ENCODE data around the gene SBF2.

The SBF2 gene

GRCh38 chr11:10021563-10021962 lies 272.5 kb downstream of the SBF2 start:
- no peaks in the 10 kb centered on the region for H3K27me3 ChIP-seq (ENCODE audit: insufficient read depth, poor library complexity, severe bottlenecking)
- H3K27ac ChIP-seq (replicated peaks), result no peak overlapping the region
- H3K4me3 ChIP-seq (replicated peaks; ENCODE audit: insufficient read depth, low read length), result no peak overlapping the region
- no peak for DNase-seq (ENCODE audit: low read depth in 1 of 2, low spot score in 1 of 2)
- TF ChIP-seq SPI1 (IDR thresholded peaks at IDR 0.05; ENCODE audit: borderline replicate concordance, low read depth) (no peak), POLR2AphosphoS5 (IDR thresholded peaks at IDR 0.05; ENCODE audit: low read depth) (no peak), GABPA (IDR thresholded peaks at IDR 0.05; ENCODE audit: low read depth) (no peak)
- TF ChIP-seq, protein P1, sequence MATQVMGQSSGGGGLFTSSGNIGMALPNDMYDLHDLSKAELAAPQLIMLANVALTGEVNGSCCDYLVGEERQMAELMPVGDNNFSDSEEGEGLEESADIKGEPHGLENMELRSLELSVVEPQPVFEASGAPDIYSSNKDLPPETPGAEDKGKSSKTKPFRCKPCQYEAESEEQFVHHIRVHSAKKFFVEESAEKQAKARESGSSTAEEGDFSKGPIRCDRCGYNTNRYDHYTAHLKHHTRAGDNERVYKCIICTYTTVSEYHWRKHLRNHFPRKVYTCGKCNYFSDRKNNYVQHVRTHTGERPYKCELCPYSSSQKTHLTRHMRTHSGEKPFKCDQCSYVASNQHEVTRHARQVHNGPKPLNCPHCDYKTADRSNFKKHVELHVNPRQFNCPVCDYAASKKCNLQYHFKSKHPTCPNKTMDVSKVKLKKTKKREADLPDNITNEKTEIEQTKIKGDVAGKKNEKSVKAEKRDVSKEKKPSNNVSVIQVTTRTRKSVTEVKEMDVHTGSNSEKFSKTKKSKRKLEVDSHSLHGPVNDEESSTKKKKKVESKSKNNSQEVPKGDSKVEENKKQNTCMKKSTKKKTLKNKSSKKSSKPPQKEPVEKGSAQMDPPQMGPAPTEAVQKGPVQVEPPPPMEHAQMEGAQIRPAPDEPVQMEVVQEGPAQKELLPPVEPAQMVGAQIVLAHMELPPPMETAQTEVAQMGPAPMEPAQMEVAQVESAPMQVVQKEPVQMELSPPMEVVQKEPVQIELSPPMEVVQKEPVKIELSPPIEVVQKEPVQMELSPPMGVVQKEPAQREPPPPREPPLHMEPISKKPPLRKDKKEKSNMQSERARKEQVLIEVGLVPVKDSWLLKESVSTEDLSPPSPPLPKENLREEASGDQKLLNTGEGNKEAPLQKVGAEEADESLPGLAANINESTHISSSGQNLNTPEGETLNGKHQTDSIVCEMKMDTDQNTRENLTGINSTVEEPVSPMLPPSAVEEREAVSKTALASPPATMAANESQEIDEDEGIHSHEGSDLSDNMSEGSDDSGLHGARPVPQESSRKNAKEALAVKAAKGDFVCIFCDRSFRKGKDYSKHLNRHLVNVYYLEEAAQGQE (IDR thresholded peaks at IDR 0.05; ENCODE audit: insufficient replicate concordance, low read depth), result no peak
- TF ChIP-seq, protein P2, sequence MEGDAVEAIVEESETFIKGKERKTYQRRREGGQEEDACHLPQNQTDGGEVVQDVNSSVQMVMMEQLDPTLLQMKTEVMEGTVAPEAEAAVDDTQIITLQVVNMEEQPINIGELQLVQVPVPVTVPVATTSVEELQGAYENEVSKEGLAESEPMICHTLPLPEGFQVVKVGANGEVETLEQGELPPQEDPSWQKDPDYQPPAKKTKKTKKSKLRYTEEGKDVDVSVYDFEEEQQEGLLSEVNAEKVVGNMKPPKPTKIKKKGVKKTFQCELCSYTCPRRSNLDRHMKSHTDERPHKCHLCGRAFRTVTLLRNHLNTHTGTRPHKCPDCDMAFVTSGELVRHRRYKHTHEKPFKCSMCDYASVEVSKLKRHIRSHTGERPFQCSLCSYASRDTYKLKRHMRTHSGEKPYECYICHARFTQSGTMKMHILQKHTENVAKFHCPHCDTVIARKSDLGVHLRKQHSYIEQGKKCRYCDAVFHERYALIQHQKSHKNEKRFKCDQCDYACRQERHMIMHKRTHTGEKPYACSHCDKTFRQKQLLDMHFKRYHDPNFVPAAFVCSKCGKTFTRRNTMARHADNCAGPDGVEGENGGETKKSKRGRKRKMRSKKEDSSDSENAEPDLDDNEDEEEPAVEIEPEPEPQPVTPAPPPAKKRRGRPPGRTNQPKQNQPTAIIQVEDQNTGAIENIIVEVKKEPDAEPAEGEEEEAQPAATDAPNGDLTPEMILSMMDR (IDR thresholded peaks at IDR 0.05; ENCODE audit: insufficient read depth, low read length), result no peak

DNA sequence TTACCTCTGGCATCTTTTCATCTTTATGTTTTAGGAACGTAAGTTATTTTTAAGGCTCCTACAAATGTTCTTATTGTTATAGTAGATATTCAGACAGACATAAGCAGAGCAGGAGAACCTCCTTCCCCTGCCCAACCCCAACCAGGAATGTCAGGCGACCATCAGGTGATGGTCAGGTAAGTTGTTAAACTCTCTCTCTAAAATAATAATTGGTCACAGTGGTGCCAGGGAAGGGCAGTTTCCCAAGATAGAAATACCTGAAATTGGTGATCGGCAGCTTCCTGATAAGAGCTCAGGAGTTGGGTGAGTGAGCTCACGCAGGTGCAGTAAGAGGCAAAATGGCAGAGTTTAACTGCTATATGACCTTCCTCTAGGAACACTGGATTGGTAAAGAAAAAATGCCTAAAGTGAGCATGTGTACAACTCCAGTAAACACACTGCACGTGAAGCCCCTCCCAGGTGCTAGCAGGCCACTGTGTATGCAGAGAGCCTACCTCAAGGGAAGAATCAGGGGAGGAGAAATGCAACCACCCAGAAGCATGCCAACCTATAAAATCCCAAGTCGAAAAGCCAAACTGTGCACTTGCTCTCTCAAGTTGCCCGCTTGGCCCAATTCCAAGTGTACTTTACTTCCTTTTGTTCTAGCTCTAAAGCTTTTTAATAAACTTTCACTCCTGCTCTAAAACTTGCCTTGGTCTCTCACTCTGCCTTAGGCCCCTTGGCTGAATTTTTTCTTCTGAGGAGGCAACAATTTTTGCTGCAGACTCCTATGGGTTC lies 273.9 kb downstream of the SBF2 start:
- DNase-seq (ENCODE audit: low read depth in 1 of 2, low spot score in 1 of 2), result peak; percentile 13 to 54
- peak overlapping the region; percentile 29; the same call in 1 of the 2 replicates for H3K27ac ChIP-seq (replicated peaks)
- TF ChIP-seq POLR2AphosphoS5 (IDR thresholded peaks at IDR 0.05; ENCODE audit: low read depth) (no peak), GABPA (IDR thresholded peaks at IDR 0.05; ENCODE audit: low read depth) (no peak), SPI1 (IDR thresholded peaks at IDR 0.05; ENCODE audit: borderline replicate concordance, low read depth) (no peak)
- TF ChIP-seq, protein P2 (IDR thresholded peaks at IDR 0.05; ENCODE audit: insufficient read depth, low read length), result no peak
- TF ChIP-seq, protein P1 (IDR thresholded peaks at IDR 0.05; ENCODE audit: insufficient replicate concordance, low read depth), result no peak

GRCh38 chr11:10017911-10018310 lies 276.1 kb downstream of the SBF2 start:
- TF ChIP-seq POLR2AphosphoS5 (IDR thresholded peaks at IDR 0.05; ENCODE audit: low read depth) (no peak), SPI1 (IDR thresholded peaks at IDR 0.05; ENCODE audit: borderline replicate concordance, low read depth) (peak; percentile 73; the same call in 1 of the 2 replicates)
- Histone ChIP-seq H3K27ac (replicated peaks) (no peak overlapping the region), H3K4me3 (replicated peaks; ENCODE audit: insufficient read depth, low read length) (no peak overlapping the region), H3K27me3 (ENCODE audit: insufficient read depth, poor library complexity, severe bottlenecking) (no peaks in the 10 kb centered on the region)
- peak in 1 of 2 experiments; percentile 5 for DNase-seq (ENCODE audit: low read depth in 1 of 2, low spot score in 1 of 2)

More for the DNA sequence above, 273.9 kb downstream of the SBF2 start:
- Histone ChIP-seq H3K4me3 (replicated peaks; ENCODE audit: insufficient read depth, low read length) (no peak overlapping the region), H3K27me3 (ENCODE audit: insufficient read depth, poor library complexity, severe bottlenecking) (no peaks in the 10 kb centered on the region)

DNA sequence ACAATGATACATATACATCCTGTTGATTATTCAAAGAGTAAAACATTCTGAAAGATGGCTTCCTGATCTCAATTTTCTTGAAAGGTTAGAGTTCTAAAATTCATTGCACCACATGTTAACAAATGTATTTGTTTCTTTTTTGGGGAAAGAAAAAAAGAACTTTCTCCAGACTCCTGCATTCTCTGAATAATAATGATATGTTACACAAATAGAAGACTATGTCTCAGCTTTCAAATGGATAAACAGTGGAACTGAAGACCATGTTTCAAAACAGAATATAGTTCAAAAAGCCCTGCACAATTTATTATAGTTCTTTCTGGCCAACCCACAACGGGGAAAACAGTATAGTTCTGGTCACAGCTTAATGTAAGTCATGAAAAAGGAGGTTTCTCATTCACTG lies 277.0 kb downstream of the SBF2 start:
- Histone ChIP-seq H3K27ac (replicated peaks) (no peak overlapping the region), H3K27me3 (ENCODE audit: insufficient read depth, poor library complexity, severe bottlenecking) (no peaks in the 10 kb centered on the region), H3K4me3 (replicated peaks; ENCODE audit: insufficient read depth, low read length) (no peak overlapping the region)
- TF ChIP-seq, protein P1 (IDR thresholded peaks at IDR 0.05; ENCODE audit: insufficient replicate concordance, low read depth), result no peak
- TF ChIP-seq, protein P2 (IDR thresholded peaks at IDR 0.05; ENCODE audit: insufficient read depth, low read length), result no peak
- no peak for TF ChIP-seq POLR2AphosphoS5 (IDR thresholded peaks at IDR 0.05; ENCODE audit: low read depth)
- no peak for TF ChIP-seq GABPA (IDR thresholded peaks at IDR 0.05; ENCODE audit: low read depth)
- no peak for TF ChIP-seq SPI1 (IDR thresholded peaks at IDR 0.05; ENCODE audit: borderline replicate concordance, low read depth)
- no peak for DNase-seq (ENCODE audit: low read depth in 1 of 2, low spot score in 1 of 2)
